H1 (cell line): ENCODE results near the gene MAD2L2. TPM values are rescaled to one million over a fixed set of nuclear protein-coding genes. Genes with fewer than 3 reads are reported as not detected.

ENCODE experiments used
- CTCF ChIA-PET: fragments of 300-600 bp; sonication (Branson Sonifier 250); formaldehyde crosslinking; loops from one replicate; lab custom pipeline; 2021; ENCODE audit not compliant: partially characterized antibody; lab: Charles Lee
- POLR2A ChIA-PET: fragments of 300-600 bp; sonication (Branson Sonifier 250); formaldehyde crosslinking; loops from one replicate; lab custom pipeline; 2021; ENCODE audit warnings: inconsistent platforms; ENCODE audit not compliant: partially characterized antibody; lab: Charles Lee
- DNase-seq, 2 experiments: peaks; one replicate each; pipeline versions ENCODE4 v3.0.0 to v3.0.0-alpha.2; 2010 to 2022; ENCODE audit warnings: low spot score in 2 of 2, low read depth in 1 of 2, mixed read lengths in 1 of 2
- FAIRE-seq: peaks from 2 replicates; lab custom pipeline; 2011; peaks lifted over from hg19 to GRCh38; lab: Jason Lieb, UNC
- H2AFZ ChIP-seq: 2 replicates; pipeline ENCODE4 v1.8.1; 2012; ENCODE audit warnings: low read length, inconsistent platforms
- H2AK5ac ChIP-seq: 2 replicates; pipeline ENCODE4 v1.6.1; 2013; ENCODE audit warnings: low read depth, low read length
- H2BK120ac ChIP-seq: replicated peaks from 2 replicates; pipeline ENCODE3; 2013; ENCODE audit warnings: low read depth, low read length, inconsistent platforms
- H2BK12ac ChIP-seq: 2 replicates; pipeline ENCODE4 v1.6.1; 2013; ENCODE audit warnings: low read depth, low read length
- H2BK15ac ChIP-seq: 2 replicates; pipeline ENCODE4 v1.6.1; 2013; ENCODE audit warnings: low read length
- H2BK20ac ChIP-seq: 2 replicates; pipeline ENCODE4 v1.6.1; 2013; ENCODE audit warnings: low read length
- H2BK5ac ChIP-seq: 2 replicates; pipeline ENCODE4 v1.6.1; 2013; ENCODE audit warnings: low read depth, low read length
- H3K14ac ChIP-seq: 2 replicates; pipeline ENCODE4 v1.6.1; 2013; ENCODE audit warnings: inconsistent platforms; ENCODE audit not compliant: insufficient read length
- H3K18ac ChIP-seq: 2 replicates; pipeline ENCODE4 v1.6.1; 2013; ENCODE audit warnings: low read length; ENCODE audit errors: extremely low read depth
- H3K23ac ChIP-seq: 2 replicates; pipeline ENCODE4 v1.6.1; 2013; ENCODE audit warnings: inconsistent platforms; ENCODE audit not compliant: insufficient read length
- H3K23me2 ChIP-seq: 2 replicates; pipeline ENCODE4 v1.6.1; 2013; ENCODE audit warnings: low read depth, low read length
- H3K27ac ChIP-seq: 2 replicates; pipeline ENCODE4 v1.6.1; 2011; ENCODE audit warnings: low read depth, low read length, inconsistent platforms
- H3K27me3 ChIP-seq, 4 experiments: replicated peaks in 1 of 4; 1 replicate in 1 of 4; 2 replicates in 3 of 4; pipeline versions ENCODE4 v1.6.1 to v1.8.1; 2011 to 2013; ENCODE audit warnings: low read length in 3 of 4, mild to moderate bottlenecking in 3 of 4, inconsistent platforms in 2 of 4, mixed read lengths in 2 of 4, moderate library complexity in 1 of 4; ENCODE audit not compliant: control insufficient read depth in 3 of 4, insufficient read depth in 3 of 4; ENCODE audit errors: extremely low read depth in 1 of 4
- H3K36me3 ChIP-seq, 4 experiments: 2 replicates each; pipeline versions ENCODE4 v1.6.1 to v1.8.1; 2011 to 2013; ENCODE audit warnings: mild to moderate bottlenecking in 4 of 4, low read length in 3 of 4, moderate library complexity in 2 of 4, control low read depth in 1 of 4, inconsistent platforms in 1 of 4; ENCODE audit not compliant: insufficient read depth in 4 of 4, control insufficient read depth in 2 of 4
- H3K4ac ChIP-seq: replicated peaks from 2 replicates; pipeline ENCODE3; 2013; ENCODE audit warnings: low read length, low read depth, mixed read lengths, inconsistent platforms; ENCODE audit not compliant: insufficient read length
- H3K4me1 ChIP-seq, 4 experiments: replicated peaks in 1 of 4; 1 replicate in 1 of 4; 2 replicates in 3 of 4; pipeline versions ENCODE4 v1.6.1 to v1.8.1; 2011 to 2013; ENCODE audit warnings: low read length in 3 of 4, inconsistent platforms in 2 of 4, mixed read lengths in 1 of 4; ENCODE audit not compliant: insufficient read depth in 4 of 4, control insufficient read depth in 3 of 4
- H3K4me2 ChIP-seq, 2 experiments: 2 replicates each; pipeline versions ENCODE4 v1.6.1 to v1.8.1; 2011 to 2013; ENCODE audit warnings: low read depth in 2 of 2, low read length in 2 of 2, control low read depth in 1 of 2, inconsistent platforms in 1 of 2, mild to moderate bottlenecking in 1 of 2; ENCODE audit not compliant: insufficient read depth in 1 of 2
- H3K4me3 ChIP-seq, 4 experiments: fragments of 200-600, 300-600 bp in 1 of 4; sonication (generic), shearing (Covaris generic), sonication (Bioruptor Twin) in 1 of 4; 2 replicates each; pipeline versions ENCODE4 v1.5.1 to v1.8.1; 2011 to 2016; ENCODE audit warnings: low read length in 4 of 4, low read depth in 3 of 4, control low read depth in 2 of 4, inconsistent platforms in 2 of 4, mild to moderate bottlenecking in 2 of 4, mixed read lengths in 1 of 4, moderate library complexity in 1 of 4; ENCODE audit not compliant: insufficient read depth in 2 of 4; ENCODE audit errors: extremely low read depth in 1 of 4
- H3K56ac ChIP-seq: replicated peaks from 2 replicates; pipeline ENCODE3; 2013; ENCODE audit warnings: low read depth, mild to moderate bottlenecking, mixed read lengths, low read length, inconsistent platforms; ENCODE audit not compliant: insufficient read length
- H3K79me1 ChIP-seq: 2 replicates; pipeline ENCODE4 v1.6.1; 2013; ENCODE audit warnings: low read depth, low read length, control low read depth
- H3K79me2 ChIP-seq, 2 experiments: 2 replicates each; pipeline versions ENCODE4 v1.6.1 to v1.8.1; 2012 to 2013; ENCODE audit warnings: low read length in 2 of 2, mild to moderate bottlenecking in 2 of 2, inconsistent platforms in 1 of 2; ENCODE audit not compliant: insufficient read depth in 2 of 2, control insufficient read depth in 1 of 2
- H3K9ac ChIP-seq, 4 experiments: replicated peaks in 1 of 4; 1 replicate in 1 of 4; 2 replicates in 3 of 4; pipeline versions ENCODE4 v1.6.1 to v1.8.1; 2011 to 2013; ENCODE audit warnings: low read depth in 3 of 4, low read length in 3 of 4, control low read depth in 2 of 4, mild to moderate bottlenecking in 2 of 4, moderate library complexity in 2 of 4, inconsistent platforms in 1 of 4; ENCODE audit errors: extremely low read depth in 1 of 4
- H3K9me3 ChIP-seq, 2 experiments: 2 replicates each; pipeline versions ENCODE4 v1.6.1 to v1.8.1; 2012 to 2013; ENCODE audit warnings: mild to moderate bottlenecking in 2 of 2, moderate library complexity in 2 of 2, control low read depth in 1 of 2, inconsistent platforms in 1 of 2, low read depth in 1 of 2, low read length in 1 of 2, mixed read lengths in 1 of 2; ENCODE audit not compliant: insufficient read depth in 2 of 2
- H4K20me1 ChIP-seq, 2 experiments: replicated peaks in 1 of 2; 2 replicates each; pipeline versions ENCODE3 to v1.8.1; 2011 to 2013; ENCODE audit warnings: inconsistent platforms in 2 of 2, low read length in 2 of 2, mild to moderate bottlenecking in 1 of 2; ENCODE audit not compliant: insufficient read depth in 2 of 2, control insufficient read depth in 1 of 2
- H4K5ac ChIP-seq: 2 replicates; pipeline ENCODE4 v1.6.1; 2013; ENCODE audit warnings: low read length, low read depth, mixed read lengths, inconsistent platforms; ENCODE audit not compliant: insufficient read length
- H4K8ac ChIP-seq: 2 replicates; pipeline ENCODE4 v1.8.0; 2013; ENCODE audit warnings: mild to moderate bottlenecking, moderate library complexity, low read length, inconsistent platforms; ENCODE audit not compliant: insufficient read depth; ENCODE audit errors: extremely low read depth
- H4K91ac ChIP-seq: replicated peaks from 2 replicates; pipeline ENCODE3; 2013; ENCODE audit warnings: low read length, mixed read lengths, inconsistent platforms; ENCODE audit not compliant: insufficient read length
- BRCA1 ChIP-seq: IDR thresholded peaks from 2 replicates; pipeline ENCODE4 v1.6.1; 2012; ENCODE audit warnings: low read depth, low read length, improper control_type of control experiment
- CHD1 ChIP-seq: IDR thresholded peaks from 2 replicates; pipeline ENCODE4 v1.6.1; 2012; ENCODE audit warnings: low read depth, low read length, improper control_type of control experiment
- EZH2 ChIP-seq: fragments of 200-600 bp; sonication (generic); IDR thresholded peaks from 2 replicates; pipeline ENCODE4 v1.7.1; 2012; ENCODE audit warnings: low read depth, mild to moderate bottlenecking, moderate library complexity, low read length, inconsistent platforms; ENCODE audit not compliant: severe bottlenecking
- JUN ChIP-seq: IDR thresholded peaks from 2 replicates; pipeline ENCODE4 v1.6.1; 2011; ENCODE audit warnings: low read depth, mild to moderate bottlenecking, improper control_type of control experiment, low read length
- KDM1A ChIP-seq: fragments of 200-600, 300-600 bp; sonication (generic); IDR thresholded peaks from 2 replicates; pipeline ENCODE4 v1.7.1; 2016; ENCODE audit warnings: mild to moderate bottlenecking, low read length, borderline replicate concordance
- KDM5A ChIP-seq: fragments of 200-600 bp; IDR thresholded peaks from 2 replicates; pipeline ENCODE4 v1.7.1; 2012; ENCODE audit warnings: mild to moderate bottlenecking, low read length, inconsistent platforms, mixed read lengths
- NANOG ChIP-seq: IDR thresholded peaks from 2 replicates; pipeline ENCODE4 v1.6.1; 2011; ENCODE audit warnings: low read length, low read depth, mild to moderate bottlenecking, inconsistent platforms; ENCODE audit not compliant: insufficient read depth, poor library complexity, severe bottlenecking
- RBBP5 ChIP-seq: IDR thresholded peaks from 2 replicates; pipeline ENCODE4 v1.7.1; 2012; ENCODE audit warnings: low read depth, mild to moderate bottlenecking, inconsistent platforms, low read length, moderate library complexity, borderline replicate concordance
- SRF ChIP-seq: IDR thresholded peaks from 2 replicates; pipeline ENCODE4 v1.6.1; 2011; ENCODE audit warnings: mild to moderate bottlenecking, low read depth, low read length, moderate library complexity
- TAF7 ChIP-seq: optimal IDR thresholded peaks from 2 replicates; pipeline ENCODE3; 2011; ENCODE audit warnings: low read depth, mild to moderate bottlenecking, inconsistent platforms, low read length, moderate library complexity, borderline replicate concordance
- TBP ChIP-seq: IDR thresholded peaks from 2 replicates; pipeline ENCODE4 v1.6.1; 2011; ENCODE audit warnings: low read depth, low read length, improper control_type of control experiment
- USF2 ChIP-seq: IDR thresholded peaks from 2 replicates; pipeline ENCODE4 v1.6.1; 2011; ENCODE audit warnings: low read length, improper control_type of control experiment
- YY1 ChIP-seq: IDR thresholded peaks from 2 replicates; pipeline ENCODE4 v1.6.1; 2011; ENCODE audit warnings: low read depth, mild to moderate bottlenecking, low read length
- WGBS, 2 experiments: shearing (Covaris generic) in 1 of 2; methylation state at CpG; one replicate each; pipeline versions ENCODE4 v1.1.6 to v1.1.7; 2013 to 2015; ENCODE audit warnings: low lambda C conversion rate in 2 of 2, mixed read lengths in 2 of 2, inconsistent platforms in 1 of 2, low coverage in 1 of 2, missing lambda C conversion rate in 1 of 2; ENCODE audit not compliant: insufficient replicate concordance in 2 of 2, insufficient coverage in 1 of 2, insufficient read length in 1 of 2; ENCODE audit errors: extremely low coverage in 1 of 2, missing lambda C conversion rate in 1 of 2; 5-methylcytosine and 5-hydroxymethylcytosine counted together
- polyA plus RNA-seq, 7 experiments: library from polyadenylated mRNA; depleted of rRNA in 3 of 7; stranded (reverse) in 5 of 7; unstranded in 2 of 7; fragments of >200 nt in 5 of 7; fragments of 200-250 nt in 2 of 7; gene quantifications; 1 replicate in 5 of 7; 2 replicates in 1 of 7; 4 replicates in 1 of 7; pipeline versions ENCODE4 v1.2.1 to v1.2.3, GENCODE V29; 2011 to 2013; ENCODE audit warnings: missing spikeins in 2 of 7, mixed read lengths in 2 of 7
- total RNA-seq: library from RNA; stranded (reverse); fragmentation: NEBNext Ultra II Directional; extraction: Animal tissue kit (Norgen Biotek cat#: 25700); gene quantifications from 2 replicates; pipeline ENCODE4 v1.2.1, GENCODE V29; 2021

MAD2L2 gene
- total and polyA plus RNA-seq, 2 of the 8 experiments (the other 6 are each of a cell fraction or from before 2014, with no cell fraction given) = 310 to 469 TPM

DNA sequence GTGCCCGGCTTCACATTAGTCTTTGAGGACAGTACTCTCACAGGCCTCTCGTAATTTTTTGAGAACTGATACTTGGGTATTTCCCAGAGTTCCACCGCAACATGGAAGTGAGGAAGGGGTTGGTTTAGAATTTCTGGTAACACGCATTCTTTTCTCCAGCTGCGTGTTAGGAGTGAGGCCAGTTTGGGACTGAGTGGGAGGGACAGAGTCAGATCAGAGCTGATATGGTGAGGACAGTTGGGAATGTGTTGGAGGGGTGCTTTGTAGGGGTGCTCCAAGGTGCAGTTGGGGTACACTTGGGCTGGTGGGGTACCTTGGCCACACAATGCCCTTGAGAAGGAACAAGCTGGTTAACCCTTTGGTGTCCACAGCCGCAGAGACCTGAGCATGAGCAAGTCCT, 10.2 kb downstream of the MAD2L2 start:
- H4K20me1 ChIP-seq = peaks cover 22 to 31% of the 10 kb centered on the region in 2 experiments
- WGBS, 2 experiments = 88% methylated on average over 6 of the region's 6 CpGs; no CpG with 5 or more reads in 1 of the 2 experiments
- no peak for FAIRE-seq
- TF ChIP-seq RBBP5 (no peak), NANOG (no peak), SRF (no peak), YY1 (no peak), CHD1 (no peak), KDM5A (no peak), JUN (no peak), KDM1A (no peak), USF2 (no peak), TAF7 (no peak), EZH2 (no peak), BRCA1 (no peak), TBP (no peak)

More for the DNA sequence above, 10.2 kb downstream of the MAD2L2 start:
- H3K79me1 ChIP-seq = peaks cover 5% of the 10 kb centered on the region; the same call in 1 of the 2 replicates
- no peak overlapping the region for H3K4ac ChIP-seq
- H3K27ac ChIP-seq = no peak overlapping the region
- H2BK12ac ChIP-seq = no peak overlapping the region
- no peaks in the 10 kb centered on the region for H3K9me3 ChIP-seq
- H3K9ac ChIP-seq = no peak overlapping the region
- ChIA-PET POLR2A (interaction anchor here (0.9 to 32.0 kb wide), 5 partner anchors 2 to 132 kb away, joined by 3 to 1025 read pairs (median 6); partner anchors contain the start of genes DRAXIN, FBXO6 and MAD2L2), CTCF (interaction anchor here (1.1 to 21.6 kb wide), 5 partner anchors 11 to 115 kb away, joined by 3 to 266 read pairs (median 8); no protein-coding TSS in a partner anchor)
- no peak overlapping the region for H3K4me3 ChIP-seq
- no peak overlapping the region for H3K23ac ChIP-seq
- no peak overlapping the region for H3K14ac ChIP-seq
- H2AK5ac ChIP-seq = no peak overlapping the region
- H2BK20ac ChIP-seq = no peak overlapping the region
- H3K36me3 ChIP-seq = peaks cover 25 to 67% (median 40%) of the 10 kb centered on the region in 4 experiments
- no peak overlapping the region for H4K5ac ChIP-seq
- H3K56ac ChIP-seq = no peak overlapping the region
- H3K79me2 ChIP-seq = no peaks in the 10 kb centered on the region
- no peak overlapping the region for H2BK120ac ChIP-seq
- no peak for DNase-seq
- no peaks in the 10 kb centered on the region for H3K23me2 ChIP-seq
- H4K91ac ChIP-seq = no peak overlapping the region
- no peak overlapping the region for H2AFZ ChIP-seq
- no peak overlapping the region for H3K18ac ChIP-seq
- no peak overlapping the region for H3K4me2 ChIP-seq
- H3K4me1 ChIP-seq = no peaks in the 10 kb centered on the region; a peak in 2 of 7 replicates
- H3K27me3 ChIP-seq = no peaks in the 10 kb centered on the region
- no peak overlapping the region; the same call in 1 of the 2 replicates for H4K8ac ChIP-seq
- no peak overlapping the region for H2BK15ac ChIP-seq
- H2BK5ac ChIP-seq = no peak overlapping the region
